Stimulated activated naive CD4-positive, alpha-beta T cell (primary cell): ENCODE results near the gene FNBP1.
"Not testable (repeated sequence)": the region's sequence is repeated elsewhere in the genome, so short reads cannot be mapped to it uniquely, and the experiment has no call there.

Source experiments
- DNase-seq, 6 experiments: peaks; one replicate each; lab custom pipeline; 2025; lab: John Stamatoyannopoulos, UW

The FNBP1 gene

GRCh38 chr9:129953736-129954135 is 89.3 kb downstream of the FNBP1 start:
- no peak for DNase-seq

GRCh38 chr9:129952337-129952736 is 90.7 kb downstream of the FNBP1 start:
- no peak for DNase-seq

- DNase-seq: no peak
These were observed 93.2 kb downstream of the FNBP1 start for GRCh38 chr9:129949821-129950220.

GRCh38 chr9:129948626-129949025 is 94.4 kb downstream of the FNBP1 start:
- not testable (repeated sequence) for DNase-seq

GRCh38 chr9:129946246-129946995 is 96.6 kb downstream of the FNBP1 start:
- no peak for DNase-seq

GRCh38 chr9:129945314-129945713 is 97.7 kb downstream of the FNBP1 start:
- DNase-seq: peak in 3 of 6 experiments; percentile 63 to 73 (median 70)

- peak in 5 of 6 experiments; percentile 22 to 72 (median 63) for DNase-seq
These were observed 98.4 kb downstream of the FNBP1 start for GRCh38 chr9:129944506-129945116.

GRCh38 chr9:129939431-129939830 is 103.6 kb downstream of the FNBP1 start:
- DNase-seq: no peak

GRCh38 chr9:129938291-129938979 is 104.6 kb downstream of the FNBP1 start:
- DNase-seq: no peak

- not testable (repeated sequence) for DNase-seq
These were observed 105.1 kb downstream of the FNBP1 start for GRCh38 chr9:129937879-129938278.

GRCh38 chr9:129936222-129936621 is 106.8 kb downstream of the FNBP1 start:
- no peak for DNase-seq

GRCh38 chr9:129934780-129935179 is 108.2 kb downstream of the FNBP1 start:
- no peak for DNase-seq

GRCh38 chr9:129934041-129934591 is 108.9 kb downstream of the FNBP1 start:
- no peak for DNase-seq

- no peak for DNase-seq
These were observed 109.6 kb downstream of the FNBP1 start for GRCh38 chr9:129933185-129934040.

- peak in 1 of 6 experiments; percentile 2 for DNase-seq
These were observed 110.5 kb downstream of the FNBP1 start for GRCh38 chr9:129932303-129933151.

GRCh38 chr9:129930743-129931142 is 112.2 kb downstream of the FNBP1 start:
- DNase-seq: no peak

GRCh38 chr9:129929496-129930125 is 113.4 kb downstream of the FNBP1 start:
- DNase-seq: no peak

- no peak for DNase-seq
These were observed 119.4 kb downstream of the FNBP1 start for GRCh38 chr9:129923589-129923988.

- no peak for DNase-seq
These were observed 121.1 kb downstream of the FNBP1 start for GRCh38 chr9:129921905-129922304.

GRCh38 chr9:129919841-129920240 is 123.1 kb downstream of the FNBP1 start:
- no peak for DNase-seq
